Measurements from ENCODE around the gene SENP3.

DNA sequence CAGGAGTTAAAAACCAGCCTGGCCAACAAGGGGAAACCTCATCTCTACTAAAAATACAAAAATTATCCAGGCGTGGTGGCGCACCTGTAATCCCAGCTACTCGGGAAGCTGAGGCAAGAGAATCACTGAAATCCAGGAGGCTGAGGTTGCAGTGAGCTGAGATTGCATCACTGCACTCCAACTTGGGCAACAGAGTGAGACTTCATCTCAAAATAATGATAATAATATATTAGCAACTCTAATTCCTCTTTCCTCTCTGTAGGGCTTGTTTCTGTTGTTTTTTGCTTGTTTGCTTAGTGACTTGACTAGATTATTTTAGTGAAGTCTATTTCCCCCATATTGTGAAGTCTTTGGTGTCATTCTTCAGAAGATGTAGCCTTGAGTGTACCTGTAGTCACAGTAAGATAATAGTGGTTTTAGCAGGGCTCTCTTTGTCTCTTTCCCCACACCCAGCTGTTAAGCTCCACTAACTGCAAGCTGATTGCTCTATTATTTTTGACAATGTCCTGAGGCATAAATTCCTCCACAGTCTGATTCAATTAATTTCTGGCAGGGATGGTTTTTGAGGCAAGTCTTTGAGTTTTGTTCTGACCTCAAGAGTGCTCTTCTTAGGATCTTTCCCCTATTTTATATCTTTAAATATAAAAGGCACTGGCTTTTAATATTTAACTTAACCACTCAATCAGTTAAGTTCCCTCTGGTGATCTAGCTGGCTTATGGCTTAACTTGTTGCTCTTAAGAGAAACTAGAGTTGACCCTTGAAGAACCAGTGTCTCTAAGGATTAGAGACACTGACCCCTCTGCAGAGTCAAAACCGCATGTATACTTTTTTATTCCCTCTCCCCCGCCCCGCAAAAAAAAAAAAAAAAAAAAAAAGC, 31.5 kb upstream of the SENP3 start:
- TF ChIP-seq CTCF (IDR thresholded peaks at IDR 0.05) (no peak), POLR2AphosphoS5 (IDR thresholded peaks at IDR 0.05; ENCODE audit: low read depth, low read length) (no peak)
- TF ChIP-seq, protein P1, sequence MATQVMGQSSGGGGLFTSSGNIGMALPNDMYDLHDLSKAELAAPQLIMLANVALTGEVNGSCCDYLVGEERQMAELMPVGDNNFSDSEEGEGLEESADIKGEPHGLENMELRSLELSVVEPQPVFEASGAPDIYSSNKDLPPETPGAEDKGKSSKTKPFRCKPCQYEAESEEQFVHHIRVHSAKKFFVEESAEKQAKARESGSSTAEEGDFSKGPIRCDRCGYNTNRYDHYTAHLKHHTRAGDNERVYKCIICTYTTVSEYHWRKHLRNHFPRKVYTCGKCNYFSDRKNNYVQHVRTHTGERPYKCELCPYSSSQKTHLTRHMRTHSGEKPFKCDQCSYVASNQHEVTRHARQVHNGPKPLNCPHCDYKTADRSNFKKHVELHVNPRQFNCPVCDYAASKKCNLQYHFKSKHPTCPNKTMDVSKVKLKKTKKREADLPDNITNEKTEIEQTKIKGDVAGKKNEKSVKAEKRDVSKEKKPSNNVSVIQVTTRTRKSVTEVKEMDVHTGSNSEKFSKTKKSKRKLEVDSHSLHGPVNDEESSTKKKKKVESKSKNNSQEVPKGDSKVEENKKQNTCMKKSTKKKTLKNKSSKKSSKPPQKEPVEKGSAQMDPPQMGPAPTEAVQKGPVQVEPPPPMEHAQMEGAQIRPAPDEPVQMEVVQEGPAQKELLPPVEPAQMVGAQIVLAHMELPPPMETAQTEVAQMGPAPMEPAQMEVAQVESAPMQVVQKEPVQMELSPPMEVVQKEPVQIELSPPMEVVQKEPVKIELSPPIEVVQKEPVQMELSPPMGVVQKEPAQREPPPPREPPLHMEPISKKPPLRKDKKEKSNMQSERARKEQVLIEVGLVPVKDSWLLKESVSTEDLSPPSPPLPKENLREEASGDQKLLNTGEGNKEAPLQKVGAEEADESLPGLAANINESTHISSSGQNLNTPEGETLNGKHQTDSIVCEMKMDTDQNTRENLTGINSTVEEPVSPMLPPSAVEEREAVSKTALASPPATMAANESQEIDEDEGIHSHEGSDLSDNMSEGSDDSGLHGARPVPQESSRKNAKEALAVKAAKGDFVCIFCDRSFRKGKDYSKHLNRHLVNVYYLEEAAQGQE (IDR thresholded peaks at IDR 0.05; ENCODE audit: insufficient read depth in 1 of 2, low read depth in 2 of 2, low read length in 1 of 2), result no peak

Measured in Panc1 (cell line).